ENCODE results near the gene ZNF154.

ZNF154 gene

GRCh38 chr19:57665261-57665806 is 43.7 kb downstream of the ZNF154 start:
- H3K23ac ChIP-seq (ENCODE audit: low read length): no peak overlapping the region
- H3K56ac ChIP-seq (ENCODE audit: low read length): no peak overlapping the region
- DNase-seq: no peak
- H3K36me3 ChIP-seq (ENCODE audit: control insufficient read depth, insufficient read depth, low read length): no peaks in the 10 kb centered on the region
- WGBS (ENCODE audit: extremely low coverage, insufficient coverage, low lambda C conversion rate): no CpG with 5 or more reads among the region's 9 CpGs
- H4K8ac ChIP-seq (ENCODE audit: low read depth, low read length): no peak overlapping the region
- no peak overlapping the region for H3K9ac ChIP-seq (ENCODE audit: low read length)
- no peak overlapping the region for H2AK5ac ChIP-seq (ENCODE audit: low read length)
- no peaks in the 10 kb centered on the region for H3K79me2 ChIP-seq (ENCODE audit: control insufficient read depth, insufficient read depth, low read length)
- no peak overlapping the region for H2BK120ac ChIP-seq (ENCODE audit: low read depth, low read length)
- no peak overlapping the region for H3K4me2 ChIP-seq (ENCODE audit: low read length)
- H3K27ac ChIP-seq (ENCODE audit: low read depth, low read length): no peak overlapping the region
- no peak overlapping the region for H4K5ac ChIP-seq (ENCODE audit: low read length)
- H3K79me1 ChIP-seq (ENCODE audit: low read length): no peaks in the 10 kb centered on the region
- no peaks in the 10 kb centered on the region for H3K4me1 ChIP-seq (ENCODE audit: control insufficient read depth, low read depth, low read length)
- H3K4me3 ChIP-seq (ENCODE audit: low read length): no peak overlapping the region
- no peak overlapping the region for H2BK5ac ChIP-seq (ENCODE audit: low read length)
- no peak overlapping the region for H3K4ac ChIP-seq (ENCODE audit: low read depth, low read length)
- no peak overlapping the region for H3K18ac ChIP-seq (ENCODE audit: low read length)
- no peaks in the 10 kb centered on the region for H3K27me3 ChIP-seq (ENCODE audit: insufficient read depth, low read length, poor library complexity)
- H2BK15ac ChIP-seq (replicated peaks; ENCODE audit: low read depth): no peak overlapping the region

- H4K5ac ChIP-seq (ENCODE audit: low read length): no peak overlapping the region
- no peaks in the 10 kb centered on the region for H3K79me2 ChIP-seq (ENCODE audit: control insufficient read depth, insufficient read depth, low read length)
- no peak overlapping the region for H2BK120ac ChIP-seq (ENCODE audit: low read depth, low read length)
- no peak overlapping the region for H2BK15ac ChIP-seq (replicated peaks; ENCODE audit: low read depth)
- H3K4me1 ChIP-seq (ENCODE audit: control insufficient read depth, low read depth, low read length): no peaks in the 10 kb centered on the region
- H2BK5ac ChIP-seq (ENCODE audit: low read length): no peak overlapping the region
- H3K18ac ChIP-seq (ENCODE audit: low read length): no peak overlapping the region
- DNase-seq: peak; percentile 59
- H3K79me1 ChIP-seq (ENCODE audit: low read length): no peaks in the 10 kb centered on the region
- peak overlapping the region; percentile 67 for H3K9ac ChIP-seq (ENCODE audit: low read length)
- no CpG with 5 or more reads among the region's 64 CpGs for WGBS (ENCODE audit: extremely low coverage, insufficient coverage, low lambda C conversion rate)
- no peak overlapping the region for H4K8ac ChIP-seq (ENCODE audit: low read depth, low read length)
- no peak overlapping the region for H3K27ac ChIP-seq (ENCODE audit: low read depth, low read length)
- H3K4me2 ChIP-seq (ENCODE audit: low read length): peak overlapping the region; percentile 82
- H3K56ac ChIP-seq (ENCODE audit: low read length): peak overlapping the region; percentile 90
- H3K4me3 ChIP-seq (ENCODE audit: low read length): peak overlapping the region; percentile 9
- no peak overlapping the region for H2AK5ac ChIP-seq (ENCODE audit: low read length)
- peak overlapping the region; percentile 29 for H3K23ac ChIP-seq (ENCODE audit: low read length)
- H3K4ac ChIP-seq (ENCODE audit: low read depth, low read length): no peak overlapping the region
- H3K36me3 ChIP-seq (ENCODE audit: control insufficient read depth, insufficient read depth, low read length): no peaks in the 10 kb centered on the region
- no peaks in the 10 kb centered on the region for H3K27me3 ChIP-seq (ENCODE audit: insufficient read depth, low read length, poor library complexity)
Observed at GRCh38 chr19:57664269-57665127, 44.5 kb downstream of the ZNF154 start.

- no peak for DNase-seq
- H2BK5ac ChIP-seq (ENCODE audit: low read length): no peak overlapping the region
- no CpG with 5 or more reads among the region's 1 CpG for WGBS (ENCODE audit: extremely low coverage, insufficient coverage, low lambda C conversion rate)
- H3K18ac ChIP-seq (ENCODE audit: low read length): no peak overlapping the region
- no peak overlapping the region for H3K23ac ChIP-seq (ENCODE audit: low read length)
- no peak overlapping the region for H2BK15ac ChIP-seq (replicated peaks; ENCODE audit: low read depth)
- H3K9ac ChIP-seq (ENCODE audit: low read length): no peak overlapping the region
- no peaks in the 10 kb centered on the region for H3K4me1 ChIP-seq (ENCODE audit: control insufficient read depth, low read depth, low read length)
- H4K5ac ChIP-seq (ENCODE audit: low read length): no peak overlapping the region
- no peak overlapping the region for H2BK120ac ChIP-seq (ENCODE audit: low read depth, low read length)
- H3K79me2 ChIP-seq (ENCODE audit: control insufficient read depth, insufficient read depth, low read length): no peaks in the 10 kb centered on the region
- no peak overlapping the region for H3K4me2 ChIP-seq (ENCODE audit: low read length)
- no peaks in the 10 kb centered on the region for H3K36me3 ChIP-seq (ENCODE audit: control insufficient read depth, insufficient read depth, low read length)
- no peaks in the 10 kb centered on the region for H3K27me3 ChIP-seq (ENCODE audit: insufficient read depth, low read length, poor library complexity)
- H4K8ac ChIP-seq (ENCODE audit: low read depth, low read length): no peak overlapping the region
- no peak overlapping the region for H3K4ac ChIP-seq (ENCODE audit: low read depth, low read length)
- no peak overlapping the region for H3K56ac ChIP-seq (ENCODE audit: low read length)
- no peak overlapping the region for H3K27ac ChIP-seq (ENCODE audit: low read depth, low read length)
- no peak overlapping the region for H2AK5ac ChIP-seq (ENCODE audit: low read length)
- H3K4me3 ChIP-seq (ENCODE audit: low read length): no peak overlapping the region
- no peaks in the 10 kb centered on the region for H3K79me1 ChIP-seq (ENCODE audit: low read length)
Observed at GRCh38 chr19:57656346-57656745, 52.7 kb downstream of the ZNF154 start.

- no peak overlapping the region for H3K56ac ChIP-seq (ENCODE audit: low read length)
- H2BK120ac ChIP-seq (ENCODE audit: low read depth, low read length): no peak overlapping the region
- no peak overlapping the region for H3K4me3 ChIP-seq (ENCODE audit: low read length)
- no peak overlapping the region for H4K8ac ChIP-seq (ENCODE audit: low read depth, low read length)
- H3K27me3 ChIP-seq (ENCODE audit: insufficient read depth, low read length, poor library complexity): no peaks in the 10 kb centered on the region
- H3K23ac ChIP-seq (ENCODE audit: low read length): no peak overlapping the region
- H3K4me1 ChIP-seq (ENCODE audit: control insufficient read depth, low read depth, low read length): no peaks in the 10 kb centered on the region
- H2BK5ac ChIP-seq (ENCODE audit: low read length): no peak overlapping the region
- H2AK5ac ChIP-seq (ENCODE audit: low read length): no peak overlapping the region
- no peak overlapping the region for H3K9ac ChIP-seq (ENCODE audit: low read length)
- H3K79me1 ChIP-seq (ENCODE audit: low read length): no peaks in the 10 kb centered on the region
- no peak for DNase-seq
- H3K4ac ChIP-seq (ENCODE audit: low read depth, low read length): no peak overlapping the region
- no peak overlapping the region for H3K18ac ChIP-seq (ENCODE audit: low read length)
- H4K5ac ChIP-seq (ENCODE audit: low read length): no peak overlapping the region
- H3K36me3 ChIP-seq (ENCODE audit: control insufficient read depth, insufficient read depth, low read length): no peaks in the 10 kb centered on the region
- H3K27ac ChIP-seq (ENCODE audit: low read depth, low read length): no peak overlapping the region
- H3K79me2 ChIP-seq (ENCODE audit: control insufficient read depth, insufficient read depth, low read length): no peaks in the 10 kb centered on the region
- no peak overlapping the region for H3K4me2 ChIP-seq (ENCODE audit: low read length)
- no CpG with 5 or more reads among the region's 1 CpG for WGBS (ENCODE audit: extremely low coverage, insufficient coverage, low lambda C conversion rate)
- H2BK15ac ChIP-seq (replicated peaks; ENCODE audit: low read depth): no peak overlapping the region
Observed at GRCh38 chr19:57655443-57655842, 53.6 kb downstream of the ZNF154 start.

- Histone ChIP-seq H3K4me1 (ENCODE audit: control insufficient read depth, low read depth, low read length) (no peaks in the 10 kb centered on the region), H3K23ac (ENCODE audit: low read length) (no peak overlapping the region), H3K56ac (ENCODE audit: low read length) (no peak overlapping the region), H3K27me3 (ENCODE audit: insufficient read depth, low read length, poor library complexity) (no peaks in the 10 kb centered on the region), H3K27ac (ENCODE audit: low read depth, low read length) (no peak overlapping the region), H3K4ac (ENCODE audit: low read depth, low read length) (no peak overlapping the region), H2AK5ac (ENCODE audit: low read length) (no peak overlapping the region), H3K4me2 (ENCODE audit: low read length) (no peak overlapping the region), H2BK120ac (ENCODE audit: low read depth, low read length) (no peak overlapping the region), H4K5ac (ENCODE audit: low read length) (no peak overlapping the region), H4K8ac (ENCODE audit: low read depth, low read length) (no peak overlapping the region), H3K18ac (ENCODE audit: low read length) (no peak overlapping the region), H2BK15ac (replicated peaks; ENCODE audit: low read depth) (no peak overlapping the region), H3K9ac (ENCODE audit: low read length) (no peak overlapping the region), H3K79me2 (ENCODE audit: control insufficient read depth, insufficient read depth, low read length) (no peaks in the 10 kb centered on the region), H3K79me1 (ENCODE audit: low read length) (no peaks in the 10 kb centered on the region), H3K4me3 (ENCODE audit: low read length) (no peak overlapping the region), H3K36me3 (ENCODE audit: control insufficient read depth, insufficient read depth, low read length) (no peaks in the 10 kb centered on the region), H2BK5ac (ENCODE audit: low read length) (no peak overlapping the region)
- WGBS (ENCODE audit: extremely low coverage, insufficient coverage, low lambda C conversion rate): no CpG with 5 or more reads among the region's 2 CpGs
- no peak for DNase-seq
Observed at GRCh38 chr19:57653689-57654088, 55.3 kb downstream of the ZNF154 start.
